IMR-90 (cell line): ENCODE results near the gene SPAG16. TPM values are rescaled to one million over a fixed set of nuclear protein-coding genes. Genes with fewer than 3 reads are reported as not detected.

Experiments
- ATAC-seq: fragments of 200-7000 bp; cut with Tn5 transposase; 2 replicates; pipeline ENCODE4 v1.9.1; 2020; ENCODE audit warnings: low read depth, mild to moderate bottlenecking, moderate library complexity
- BruUV-seq: library from RNA; stranded (reverse); fragments of 400-500 nt; replicated peaks from 2 replicates; lab custom pipeline; 2021; lab: Mats Ljungman, UMichigan
- CTCF ChIA-PET: fragments of 300-600 bp; formaldehyde crosslinking; extraction: SDS; loops from one replicate; lab custom pipeline; 2021; ENCODE audit warnings: antibody characterized with exemption; lab: Yijun Ruan, JAX
- POLR2A ChIA-PET: fragments of 300-600 bp; sonication (Branson Sonifier 250); formaldehyde crosslinking; loops from one replicate; lab custom pipeline; 2022; ENCODE audit warnings: antibody characterized with exemption; ENCODE audit not compliant: unreplicated experiment; lab: Charles Lee
- DNase-seq: peaks from one replicate; pipeline ENCODE4 v3.0.0; 2013
- H2AFZ ChIP-seq: replicated peaks from 2 replicates; pipeline ENCODE3; 2013; ENCODE audit warnings: low read length, mild to moderate bottlenecking; ENCODE audit not compliant: poor library complexity
- H2AK5ac ChIP-seq: 2 replicates; pipeline ENCODE4 v1.6.1; 2013; ENCODE audit warnings: low read depth, low read length, inconsistent platforms
- H2AK9ac ChIP-seq: replicated peaks from 2 replicates; pipeline ENCODE3; 2013; ENCODE audit warnings: mild to moderate bottlenecking, low read depth, low read length, moderate library complexity; ENCODE audit not compliant: poor library complexity
- H2BK120ac ChIP-seq: 2 replicates; pipeline ENCODE4 v1.6.1; 2013; ENCODE audit warnings: low read depth, low read length, inconsistent platforms
- H2BK15ac ChIP-seq: 3 replicates; pipeline ENCODE4 v1.6.1; 2013; ENCODE audit warnings: low read depth, low read length, inconsistent platforms
- H2BK20ac ChIP-seq: 2 replicates; pipeline ENCODE4 v1.6.1; 2013; ENCODE audit warnings: low read depth, mild to moderate bottlenecking, inconsistent platforms, low read length, moderate library complexity
- H2BK5ac ChIP-seq: 2 replicates; pipeline ENCODE4 v1.6.1; 2013; ENCODE audit warnings: mild to moderate bottlenecking, low read depth, low read length, inconsistent platforms; ENCODE audit not compliant: poor library complexity, severe bottlenecking
- H3K14ac ChIP-seq: replicated peaks from 2 replicates; pipeline ENCODE4 v1.6.1; 2013; ENCODE audit warnings: low read depth, low read length, inconsistent platforms
- H3K18ac ChIP-seq: 2 replicates; pipeline ENCODE4 v1.6.1; 2013; ENCODE audit warnings: low read depth, low read length, control low read depth
- H3K23ac ChIP-seq: 2 replicates; pipeline ENCODE4 v1.6.1; 2013; ENCODE audit warnings: low read depth, low read length, inconsistent platforms
- H3K27ac ChIP-seq: 2 replicates; pipeline ENCODE4 v1.5.1; 2013; ENCODE audit warnings: mild to moderate bottlenecking, control low read depth, low read length; ENCODE audit not compliant: insufficient read depth
- H3K27me3 ChIP-seq: 2 replicates; pipeline ENCODE4 v1.6.1; 2013; ENCODE audit warnings: low read length; ENCODE audit not compliant: control insufficient read depth, insufficient read depth
- H3K36me3 ChIP-seq: 2 replicates; pipeline ENCODE4 v1.6.1; 2013; ENCODE audit warnings: low read length, mixed read lengths; ENCODE audit not compliant: control insufficient read depth, insufficient read depth
- H3K4ac ChIP-seq: 2 replicates; pipeline ENCODE4 v1.6.1; 2013; ENCODE audit warnings: low read depth, low read length, inconsistent platforms
- H3K4me1 ChIP-seq: 2 replicates; pipeline ENCODE4 v1.6.1; 2013; ENCODE audit warnings: low read length, mixed read lengths; ENCODE audit not compliant: control insufficient read depth, insufficient read depth
- H3K4me2 ChIP-seq: 2 replicates; pipeline ENCODE4 v1.6.1; 2013; ENCODE audit warnings: low read depth, mild to moderate bottlenecking, control low read depth, low read length, moderate library complexity
- H3K4me3 ChIP-seq: 2 replicates; pipeline ENCODE4 v1.5.1; 2013; ENCODE audit warnings: low read depth, mild to moderate bottlenecking, control low read depth, low read length, moderate library complexity; ENCODE audit not compliant: insufficient read depth
- H3K56ac ChIP-seq: 2 replicates; pipeline ENCODE4 v1.6.1; 2013; ENCODE audit warnings: low read length, inconsistent platforms; ENCODE audit not compliant: insufficient read depth; ENCODE audit errors: extremely low read depth
- H3K79me1 ChIP-seq, 2 experiments: 2 replicates each; pipeline ENCODE4 v1.6.1; 2013; ENCODE audit warnings: low read length in 2 of 2, inconsistent platforms in 1 of 2, low read depth in 1 of 2
- H3K9ac ChIP-seq: 2 replicates; pipeline ENCODE4 v1.6.1; 2013; ENCODE audit warnings: low read depth, low read length, control low read depth
- H3K9me1 ChIP-seq: 2 replicates; pipeline ENCODE4 v1.6.1; 2013; ENCODE audit warnings: low read length, inconsistent platforms; ENCODE audit not compliant: insufficient read depth
- H3K9me3 ChIP-seq: 2 replicates; pipeline ENCODE4 v1.6.1; 2013; ENCODE audit warnings: low read length; ENCODE audit not compliant: control insufficient read depth, insufficient read depth
- H4K20me1 ChIP-seq: 2 replicates; pipeline ENCODE4 v1.6.1; 2013; ENCODE audit warnings: low read length, inconsistent platforms; ENCODE audit not compliant: insufficient read depth
- H4K5ac ChIP-seq: 2 replicates; pipeline ENCODE4 v1.6.1; 2013; ENCODE audit warnings: mild to moderate bottlenecking, low read depth, low read length, control low read depth
- H4K8ac ChIP-seq, 2 experiments: 2 replicates each; pipeline ENCODE4 v1.6.1; 2013; ENCODE audit warnings: low read depth in 2 of 2, low read length in 2 of 2, control low read depth in 1 of 2, inconsistent platforms in 1 of 2
- H4K91ac ChIP-seq: 2 replicates; pipeline ENCODE4 v1.6.1; 2013; ENCODE audit warnings: low read depth, low read length, inconsistent platforms; ENCODE audit not compliant: insufficient read depth
- BHLHE40 ChIP-seq: fragments of 150-350 bp; IDR thresholded peaks from 2 replicates; pipeline ENCODE4 v1.6.1; 2016; ENCODE audit warnings: mild to moderate bottlenecking, low read depth, low read length
- CEBPB ChIP-seq: IDR thresholded peaks from 2 replicates; pipeline ENCODE4 v1.6.1; 2012; ENCODE audit warnings: low read depth, low read length, improper control_type of control experiment
- CHD1 ChIP-seq: IDR thresholded peaks from 2 replicates; pipeline ENCODE4 v1.6.1; 2012; ENCODE audit warnings: low read depth, low read length, improper control_type of control experiment
- ELK1 ChIP-seq: fragments of 150-350 bp; IDR thresholded peaks from 2 replicates; pipeline ENCODE4 v1.6.1; 2016; ENCODE audit warnings: low read depth, mild to moderate bottlenecking, low read length, moderate library complexity, borderline replicate concordance
- FOS ChIP-seq: fragments of 150-350 bp; IDR thresholded peaks from 2 replicates; pipeline ENCODE4 v1.6.1; 2016; ENCODE audit warnings: low read depth, low read length
- MAFK ChIP-seq: IDR thresholded peaks from 2 replicates; pipeline ENCODE4 v1.6.1; 2012; ENCODE audit warnings: low read depth, low read length, improper control_type of control experiment
- MAZ ChIP-seq: IDR thresholded peaks from 2 replicates; pipeline ENCODE4 v1.6.1; 2012; ENCODE audit warnings: low read depth, mild to moderate bottlenecking, low read length, improper control_type of control experiment, moderate library complexity, borderline replicate concordance
- MXI1 ChIP-seq: IDR thresholded peaks from 2 replicates; pipeline ENCODE4 v1.6.1; 2012; ENCODE audit warnings: low read depth, mild to moderate bottlenecking, low read length, moderate library complexity, borderline replicate concordance
- POLR2A ChIP-seq: IDR thresholded peaks from 2 replicates; pipeline ENCODE4 v1.6.1; 2012; ENCODE audit warnings: mild to moderate bottlenecking, low read depth, low read length
- RAD21 ChIP-seq: IDR thresholded peaks from 2 replicates; pipeline ENCODE4 v1.6.1; 2012; ENCODE audit warnings: low read length, improper control_type of control experiment
- RCOR1 ChIP-seq: IDR thresholded peaks from 2 replicates; pipeline ENCODE4 v1.6.1; 2012; ENCODE audit warnings: mild to moderate bottlenecking, low read length, improper control_type of control experiment; ENCODE audit not compliant: insufficient replicate concordance
- SMC3 ChIP-seq: fragments of 150-350 bp; IDR thresholded peaks from 2 replicates; pipeline ENCODE4 v1.6.1; 2016; ENCODE audit warnings: low read depth, mild to moderate bottlenecking, antibody characterized with exemption, low read length, moderate library complexity
- USF2 ChIP-seq: fragments of 150-350 bp; IDR thresholded peaks from 2 replicates; pipeline ENCODE4 v1.6.1; 2017; ENCODE audit warnings: mild to moderate bottlenecking, antibody characterized with exemption, low read length, low read depth
- WGBS, 2 experiments: methylation state at CpG; one replicate each; pipeline versions ENCODE4 v1.1.5 to v1.1.7; 2013; ENCODE audit warnings: missing lambda C conversion rate in 2 of 2; ENCODE audit not compliant: insufficient read length in 1 of 2; ENCODE audit errors: extremely low coverage in 2 of 2; 5-methylcytosine and 5-hydroxymethylcytosine counted together
- dilution Hi-C: fragments of 300-500 bp; cut with HindIII; formaldehyde crosslinking; loops from one replicate; pipeline ENCODE4 v1.14.3; 2018; ENCODE audit warnings: low sequenced_read_pairs; ENCODE audit not compliant: unreplicated experiment
- in situ Hi-C: fragments of 300-500 bp; cut with MboI; formaldehyde crosslinking; loops from 3 replicates; pipeline ENCODE4 v1.14.3; 2019; ENCODE audit warnings: low sequenced_read_pairs, inconsistent platforms, mixed read lengths
- intact Hi-C: fragments of 100-400 bp; cut with micrococcal nuclease; formaldehyde crosslinking; loops from 2 replicates; pipeline ENCODE4 v1.10.0; 2022
- polyA plus RNA-seq, 3 experiments: library from polyadenylated mRNA; depleted of rRNA; stranded (reverse); fragments of >200 nt; gene quantifications; 2 replicates each; pipeline ENCODE4 v1.2.3, GENCODE V29; 2012; ENCODE audit warnings: low replicate concordance in 1 of 3
- total RNA-seq: library from RNA; depleted of rRNA; stranded (reverse); fragments of >200 nt; gene quantifications from 2 replicates; pipeline ENCODE4 v1.2.3, GENCODE V29; 2012
- TF ChIP-seq, protein P1 (sequence below): conservative IDR thresholded peaks from 2 replicates; pipeline ENCODE4 v1.5.1; 2012; ENCODE audit warnings: mild to moderate bottlenecking, low read depth, low read length, improper control_type of control experiment

Gene SPAG16
- total and polyA plus RNA-seq, 2 of the 4 experiments (the other 2 are of a cell fraction), result 7.3 to 13.5 TPM

- intact Hi-C loops, result no loop called here
- Histone ChIP-seq H4K91ac (no peak overlapping the region), H3K9me1 (no peaks in the 10 kb centered on the region), H3K36me3 (no peaks in the 10 kb centered on the region), H3K4me2 (no peak overlapping the region), H3K9ac (no peak overlapping the region), H3K9me3 (peaks cover 3% of the 10 kb centered on the region; the same call in 1 of the 2 replicates), H2BK20ac (no peak overlapping the region), H3K4ac (no peak overlapping the region), H3K27ac (no peak overlapping the region), H2AK5ac (no peak overlapping the region), H4K20me1 (no peaks in the 10 kb centered on the region), H3K27me3 (no peaks in the 10 kb centered on the region), H2AK9ac (no peak overlapping the region), H4K5ac (no peak overlapping the region), H2AFZ (no peak overlapping the region), H3K18ac (no peak overlapping the region), H2BK15ac (no peak overlapping the region), H3K4me1 (no peaks in the 10 kb centered on the region), H4K8ac (no peak overlapping the region), H3K4me3 (no peak overlapping the region), H2BK5ac (no peak overlapping the region), H3K14ac (no peak overlapping the region), H3K23ac (no peak overlapping the region), H3K56ac (no peak overlapping the region; the same call in 1 of the 2 replicates), H2BK120ac (no peak overlapping the region), H3K79me1 (no peaks in the 10 kb centered on the region)
- POLR2A ChIA-PET, result no interaction called here
- CTCF ChIA-PET, result interaction anchor here (0.7 to 1.5 kb wide), 2 partner anchors 19 to 637 kb away, joined by 3 read pairs; no protein-coding TSS in a partner anchor
- dilution Hi-C loops, result no loop called here
- no TSS peak for BruUV-seq
- TF ChIP-seq RCOR1 (no peak), RAD21 (no peak), FOS (no peak), MAZ (no peak), MXI1 (no peak), MAFK (no peak), POLR2A (no peak), CEBPB (no peak), USF2 (no peak), CHD1 (no peak), SMC3 (no peak), ELK1 (no peak), BHLHE40 (no peak)
- TF ChIP-seq, protein P1, sequence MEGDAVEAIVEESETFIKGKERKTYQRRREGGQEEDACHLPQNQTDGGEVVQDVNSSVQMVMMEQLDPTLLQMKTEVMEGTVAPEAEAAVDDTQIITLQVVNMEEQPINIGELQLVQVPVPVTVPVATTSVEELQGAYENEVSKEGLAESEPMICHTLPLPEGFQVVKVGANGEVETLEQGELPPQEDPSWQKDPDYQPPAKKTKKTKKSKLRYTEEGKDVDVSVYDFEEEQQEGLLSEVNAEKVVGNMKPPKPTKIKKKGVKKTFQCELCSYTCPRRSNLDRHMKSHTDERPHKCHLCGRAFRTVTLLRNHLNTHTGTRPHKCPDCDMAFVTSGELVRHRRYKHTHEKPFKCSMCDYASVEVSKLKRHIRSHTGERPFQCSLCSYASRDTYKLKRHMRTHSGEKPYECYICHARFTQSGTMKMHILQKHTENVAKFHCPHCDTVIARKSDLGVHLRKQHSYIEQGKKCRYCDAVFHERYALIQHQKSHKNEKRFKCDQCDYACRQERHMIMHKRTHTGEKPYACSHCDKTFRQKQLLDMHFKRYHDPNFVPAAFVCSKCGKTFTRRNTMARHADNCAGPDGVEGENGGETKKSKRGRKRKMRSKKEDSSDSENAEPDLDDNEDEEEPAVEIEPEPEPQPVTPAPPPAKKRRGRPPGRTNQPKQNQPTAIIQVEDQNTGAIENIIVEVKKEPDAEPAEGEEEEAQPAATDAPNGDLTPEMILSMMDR, result no peak
- DNase-seq (no peak), ATAC-seq (no peak)
- in situ Hi-C loops, result no loop called here
- WGBS, 2 experiments, result no CpG with 5 or more reads among the region's 2 CpGs
Observed at GRCh38 chr2:213723041-213723560, 438.8 kb downstream of the SPAG16 start.
